ENCODE measurements around the gene GRID2. TPM values are rescaled to one million over a fixed set of nuclear protein-coding genes. Genes with fewer than 3 reads are reported as not detected.
A peak's percentile ranks its signal among the peaks of the same experiment; 100 is the strongest.

Gene GRID2
- total RNA-seq, 2 donors from 2014 or later, result 27.3 to 40.4 TPM

DNA sequence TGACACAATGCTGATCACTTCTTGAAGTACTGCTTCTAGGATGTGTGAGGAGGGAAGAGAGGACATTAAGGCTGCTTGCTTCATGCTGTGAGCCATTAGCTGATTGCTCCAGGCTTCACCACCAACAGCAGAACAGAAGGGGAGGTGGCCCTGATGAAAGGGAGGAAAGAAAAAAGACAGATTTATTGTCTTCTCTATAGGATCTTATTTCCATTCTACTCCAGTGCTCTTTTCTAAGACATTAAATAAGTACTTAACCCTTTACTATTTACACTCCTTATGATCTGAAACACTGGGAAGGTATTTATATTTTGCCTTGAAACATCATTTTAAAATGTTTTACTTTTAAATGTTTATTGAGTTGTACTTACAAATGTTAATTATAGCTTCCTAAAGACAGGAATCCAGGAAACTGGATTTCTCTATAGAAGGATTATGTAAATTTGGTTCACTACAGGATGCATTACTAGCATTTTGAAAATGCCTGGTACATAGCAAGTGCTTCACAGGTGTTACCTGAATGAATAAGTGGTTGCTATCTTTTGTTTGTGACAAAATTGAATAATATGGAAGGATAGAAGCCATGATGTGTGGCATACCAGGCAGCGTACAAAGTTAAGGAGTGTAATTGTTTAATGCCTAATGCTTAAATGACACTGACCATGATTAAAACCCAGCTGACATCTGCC lies 843.9 kb downstream of the GRID2 start:
- no peaks in the 10 kb centered on the region for H3K27me3 ChIP-seq (ENCODE audit: control insufficient read depth, insufficient read depth, low read length, poor library complexity, severe bottlenecking)
- peaks cover 4% of the 10 kb centered on the region for H3K9me3 ChIP-seq (ENCODE audit: control insufficient read depth, low read length)
- no peaks in the 10 kb centered on the region for H3K27me3 Mint-ChIP-seq (ENCODE audit: insufficient read depth)
- H3K27ac ChIP-seq (ENCODE audit: low read depth, low read length), result no peak overlapping the region
- peaks cover 22% of the 10 kb centered on the region for H3K4me1 Mint-ChIP-seq
- no peak overlapping the region for H3K9ac ChIP-seq (ENCODE audit: extremely low read depth, low read length, poor library complexity, severe bottlenecking)
- H3K4me3 Mint-ChIP-seq, result peak overlapping the region; percentile 3
- peak overlapping the region; percentile 22 for H3K27ac Mint-ChIP-seq
- no peaks in the 10 kb centered on the region for H3K36me3 ChIP-seq (ENCODE audit: control insufficient read depth, insufficient read depth, low read length)
- TF ChIP-seq, protein P1, sequence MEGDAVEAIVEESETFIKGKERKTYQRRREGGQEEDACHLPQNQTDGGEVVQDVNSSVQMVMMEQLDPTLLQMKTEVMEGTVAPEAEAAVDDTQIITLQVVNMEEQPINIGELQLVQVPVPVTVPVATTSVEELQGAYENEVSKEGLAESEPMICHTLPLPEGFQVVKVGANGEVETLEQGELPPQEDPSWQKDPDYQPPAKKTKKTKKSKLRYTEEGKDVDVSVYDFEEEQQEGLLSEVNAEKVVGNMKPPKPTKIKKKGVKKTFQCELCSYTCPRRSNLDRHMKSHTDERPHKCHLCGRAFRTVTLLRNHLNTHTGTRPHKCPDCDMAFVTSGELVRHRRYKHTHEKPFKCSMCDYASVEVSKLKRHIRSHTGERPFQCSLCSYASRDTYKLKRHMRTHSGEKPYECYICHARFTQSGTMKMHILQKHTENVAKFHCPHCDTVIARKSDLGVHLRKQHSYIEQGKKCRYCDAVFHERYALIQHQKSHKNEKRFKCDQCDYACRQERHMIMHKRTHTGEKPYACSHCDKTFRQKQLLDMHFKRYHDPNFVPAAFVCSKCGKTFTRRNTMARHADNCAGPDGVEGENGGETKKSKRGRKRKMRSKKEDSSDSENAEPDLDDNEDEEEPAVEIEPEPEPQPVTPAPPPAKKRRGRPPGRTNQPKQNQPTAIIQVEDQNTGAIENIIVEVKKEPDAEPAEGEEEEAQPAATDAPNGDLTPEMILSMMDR (conservative IDR thresholded peaks at IDR 0.05), result no peak
- no peak overlapping the region for H3K4me3 ChIP-seq (ENCODE audit: low read length)
- H3K9me3 Mint-ChIP-seq, result peaks cover 4% of the 10 kb centered on the region
- H3K36me3 Mint-ChIP-seq (ENCODE audit: low read depth), result peaks cover 3% of the 10 kb centered on the region
- DNase-seq, result peak; percentile 81
- 78% methylated on average over 1 of the region's 1 CpG; no CpG with 5 or more reads in 1 of the 2 experiments for WGBS, 2 experiments (ENCODE audit: insufficient coverage in 1 of 2, insufficient read length in 1 of 2)
- H3K4me1 ChIP-seq (ENCODE audit: control insufficient read depth, insufficient read depth, low read length), result peaks cover 7% of the 10 kb centered on the region

DNA sequence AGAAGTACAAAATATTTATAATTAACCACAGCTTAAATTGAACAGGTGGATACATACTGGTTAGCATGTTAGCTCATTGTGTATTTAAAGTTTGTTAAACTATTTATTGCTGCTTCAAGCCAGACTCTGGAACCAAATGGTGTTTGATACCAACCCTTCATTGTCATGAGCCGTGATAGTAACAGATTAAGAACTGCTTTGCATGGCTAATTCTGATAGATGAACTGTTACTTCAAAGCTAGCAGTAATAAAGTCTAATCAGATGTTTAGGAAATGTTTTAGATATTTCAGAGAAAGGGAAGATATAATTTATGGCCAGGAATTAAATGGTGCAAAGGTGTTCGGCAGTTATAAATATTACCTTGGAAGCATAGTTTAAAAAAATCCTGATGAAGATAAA lies 848.7 kb downstream of the GRID2 start:
- no peaks in the 10 kb centered on the region for H3K27me3 Mint-ChIP-seq (ENCODE audit: insufficient read depth)
- no peak overlapping the region for H3K27ac Mint-ChIP-seq
- 63 to 78% methylated on average over 1 to 2 of the region's 2 CpGs for WGBS, 2 experiments (ENCODE audit: insufficient coverage in 1 of 2, insufficient read length in 1 of 2)

DNA sequence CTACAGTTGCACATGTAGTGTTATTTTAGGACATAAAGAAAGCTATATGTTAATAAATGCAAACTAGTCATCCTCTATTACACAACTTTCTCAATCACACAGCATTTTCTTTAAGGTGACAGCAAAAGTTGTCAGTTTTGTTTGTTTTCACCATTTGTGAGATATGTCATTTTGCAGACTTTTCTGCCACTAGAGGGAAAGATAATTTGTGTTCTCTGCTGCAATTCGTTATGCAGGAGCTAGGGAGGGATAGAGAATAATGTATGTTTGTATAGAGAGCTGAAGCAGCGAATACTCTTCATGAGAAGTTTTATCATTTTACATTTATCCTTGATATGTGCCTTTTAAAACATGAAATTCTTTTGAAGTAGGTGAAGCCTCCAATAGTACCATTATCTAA lies 854.2 kb downstream of the GRID2 start:
- TF ChIP-seq, protein P1 (conservative IDR thresholded peaks at IDR 0.05), result peak; percentile 72
- Mint-ChIP-seq H3K27me3 (ENCODE audit: insufficient read depth) (no peaks in the 10 kb centered on the region), H3K4me1 (peaks cover 15% of the 10 kb centered on the region), H3K27ac (no peak overlapping the region), H3K36me3 (ENCODE audit: low read depth) (no peaks in the 10 kb centered on the region), H3K4me3 (no peak overlapping the region), H3K9me3 (no peaks in the 10 kb centered on the region)
- Histone ChIP-seq H3K9ac (ENCODE audit: extremely low read depth, low read length, poor library complexity, severe bottlenecking) (no peak overlapping the region), H3K4me3 (ENCODE audit: low read length) (no peak overlapping the region), H3K27me3 (ENCODE audit: control insufficient read depth, insufficient read depth, low read length, poor library complexity, severe bottlenecking) (no peaks in the 10 kb centered on the region), H3K27ac (ENCODE audit: low read depth, low read length) (no peak overlapping the region), H3K9me3 (ENCODE audit: control insufficient read depth, low read length) (no peaks in the 10 kb centered on the region), H3K4me1 (ENCODE audit: control insufficient read depth, insufficient read depth, low read length) (no peaks in the 10 kb centered on the region), H3K36me3 (ENCODE audit: control insufficient read depth, insufficient read depth, low read length) (no peaks in the 10 kb centered on the region)
- WGBS, 2 experiments (ENCODE audit: insufficient coverage in 1 of 2, insufficient read length in 1 of 2), result 70% methylated on average over 1 of the region's 2 CpGs; no CpG with 5 or more reads in 1 of the 2 experiments
- no peak for DNase-seq

More for the DNA sequence above, 848.7 kb downstream of the GRID2 start:
- H3K9me3 ChIP-seq (ENCODE audit: control insufficient read depth, low read length), result peaks cover 4% of the 10 kb centered on the region
- peaks cover 3% of the 10 kb centered on the region for H3K36me3 Mint-ChIP-seq (ENCODE audit: low read depth)
- H3K36me3 ChIP-seq (ENCODE audit: control insufficient read depth, insufficient read depth, low read length), result no peaks in the 10 kb centered on the region
- no peak overlapping the region for H3K27ac ChIP-seq (ENCODE audit: low read depth, low read length)
- H3K4me1 ChIP-seq (ENCODE audit: control insufficient read depth, insufficient read depth, low read length), result peaks cover 7% of the 10 kb centered on the region
- peaks cover 4% of the 10 kb centered on the region for H3K9me3 Mint-ChIP-seq
- H3K4me3 ChIP-seq (ENCODE audit: low read length), result no peak overlapping the region
- no peak for DNase-seq
- no peaks in the 10 kb centered on the region for H3K27me3 ChIP-seq (ENCODE audit: control insufficient read depth, insufficient read depth, low read length, poor library complexity, severe bottlenecking)
- peaks cover 12% of the 10 kb centered on the region for H3K4me1 Mint-ChIP-seq
- TF ChIP-seq, protein P1 (conservative IDR thresholded peaks at IDR 0.05), result no peak
- no peak overlapping the region for H3K9ac ChIP-seq (ENCODE audit: extremely low read depth, low read length, poor library complexity, severe bottlenecking)
- no peak overlapping the region for H3K4me3 Mint-ChIP-seq
